H1 (cell line): ENCODE results near the gene TMEM135. TPM values are rescaled to one million over a fixed set of nuclear protein-coding genes. Genes with fewer than 3 reads are reported as not detected.

Experiments
- CTCF ChIA-PET: fragments of 300-600 bp; sonication (Branson Sonifier 250); formaldehyde crosslinking; loops from one replicate; lab custom pipeline; 2021; ENCODE audit not compliant: partially characterized antibody; lab: Charles Lee
- POLR2A ChIA-PET: fragments of 300-600 bp; sonication (Branson Sonifier 250); formaldehyde crosslinking; loops from one replicate; lab custom pipeline; 2021; ENCODE audit warnings: inconsistent platforms; ENCODE audit not compliant: partially characterized antibody; lab: Charles Lee
- DNase-seq, 2 experiments: peaks; one replicate each; pipeline versions ENCODE4 v3.0.0 to v3.0.0-alpha.2; 2010 to 2022; ENCODE audit warnings: low spot score in 2 of 2, low read depth in 1 of 2, mixed read lengths in 1 of 2
- FAIRE-seq: peaks from 2 replicates; lab custom pipeline; 2011; peaks lifted over from hg19 to GRCh38; lab: Jason Lieb, UNC
- H2AFZ ChIP-seq: 2 replicates; pipeline ENCODE4 v1.8.1; 2012; ENCODE audit warnings: low read length, inconsistent platforms
- H2AK5ac ChIP-seq: 2 replicates; pipeline ENCODE4 v1.6.1; 2013; ENCODE audit warnings: low read depth, low read length
- H2BK120ac ChIP-seq: replicated peaks from 2 replicates; pipeline ENCODE3; 2013; ENCODE audit warnings: low read depth, low read length, inconsistent platforms
- H2BK12ac ChIP-seq: 2 replicates; pipeline ENCODE4 v1.6.1; 2013; ENCODE audit warnings: low read depth, low read length
- H2BK15ac ChIP-seq: 2 replicates; pipeline ENCODE4 v1.6.1; 2013; ENCODE audit warnings: low read length
- H2BK20ac ChIP-seq: 2 replicates; pipeline ENCODE4 v1.6.1; 2013; ENCODE audit warnings: low read length
- H2BK5ac ChIP-seq: 2 replicates; pipeline ENCODE4 v1.6.1; 2013; ENCODE audit warnings: low read depth, low read length
- H3K14ac ChIP-seq: 2 replicates; pipeline ENCODE4 v1.6.1; 2013; ENCODE audit warnings: inconsistent platforms; ENCODE audit not compliant: insufficient read length
- H3K18ac ChIP-seq: 2 replicates; pipeline ENCODE4 v1.6.1; 2013; ENCODE audit warnings: low read length; ENCODE audit errors: extremely low read depth
- H3K23ac ChIP-seq: 2 replicates; pipeline ENCODE4 v1.6.1; 2013; ENCODE audit warnings: inconsistent platforms; ENCODE audit not compliant: insufficient read length
- H3K23me2 ChIP-seq: 2 replicates; pipeline ENCODE4 v1.6.1; 2013; ENCODE audit warnings: low read depth, low read length
- H3K27ac ChIP-seq: 2 replicates; pipeline ENCODE4 v1.6.1; 2011; ENCODE audit warnings: low read depth, low read length, inconsistent platforms
- H3K27me3 ChIP-seq, 4 experiments: replicated peaks in 1 of 4; 1 replicate in 1 of 4; 2 replicates in 3 of 4; pipeline versions ENCODE4 v1.6.1 to v1.8.1; 2011 to 2013; ENCODE audit warnings: low read length in 3 of 4, mild to moderate bottlenecking in 3 of 4, inconsistent platforms in 2 of 4, mixed read lengths in 2 of 4, moderate library complexity in 1 of 4; ENCODE audit not compliant: control insufficient read depth in 3 of 4, insufficient read depth in 3 of 4; ENCODE audit errors: extremely low read depth in 1 of 4
- H3K36me3 ChIP-seq, 4 experiments: 2 replicates each; pipeline versions ENCODE4 v1.6.1 to v1.8.1; 2011 to 2013; ENCODE audit warnings: mild to moderate bottlenecking in 4 of 4, low read length in 3 of 4, moderate library complexity in 2 of 4, control low read depth in 1 of 4, inconsistent platforms in 1 of 4; ENCODE audit not compliant: insufficient read depth in 4 of 4, control insufficient read depth in 2 of 4
- H3K4ac ChIP-seq: replicated peaks from 2 replicates; pipeline ENCODE3; 2013; ENCODE audit warnings: low read length, low read depth, mixed read lengths, inconsistent platforms; ENCODE audit not compliant: insufficient read length
- H3K4me1 ChIP-seq, 4 experiments: replicated peaks in 1 of 4; 1 replicate in 1 of 4; 2 replicates in 3 of 4; pipeline versions ENCODE4 v1.6.1 to v1.8.1; 2011 to 2013; ENCODE audit warnings: low read length in 3 of 4, inconsistent platforms in 2 of 4, mixed read lengths in 1 of 4; ENCODE audit not compliant: insufficient read depth in 4 of 4, control insufficient read depth in 3 of 4
- H3K4me2 ChIP-seq, 2 experiments: 2 replicates each; pipeline versions ENCODE4 v1.6.1 to v1.8.1; 2011 to 2013; ENCODE audit warnings: low read depth in 2 of 2, low read length in 2 of 2, control low read depth in 1 of 2, inconsistent platforms in 1 of 2, mild to moderate bottlenecking in 1 of 2; ENCODE audit not compliant: insufficient read depth in 1 of 2
- H3K4me3 ChIP-seq, 4 experiments: fragments of 200-600, 300-600 bp in 1 of 4; sonication (generic), shearing (Covaris generic), sonication (Bioruptor Twin) in 1 of 4; 2 replicates each; pipeline versions ENCODE4 v1.5.1 to v1.8.1; 2011 to 2016; ENCODE audit warnings: low read length in 4 of 4, low read depth in 3 of 4, control low read depth in 2 of 4, inconsistent platforms in 2 of 4, mild to moderate bottlenecking in 2 of 4, mixed read lengths in 1 of 4, moderate library complexity in 1 of 4; ENCODE audit not compliant: insufficient read depth in 2 of 4; ENCODE audit errors: extremely low read depth in 1 of 4
- H3K56ac ChIP-seq: replicated peaks from 2 replicates; pipeline ENCODE3; 2013; ENCODE audit warnings: low read depth, mild to moderate bottlenecking, mixed read lengths, low read length, inconsistent platforms; ENCODE audit not compliant: insufficient read length
- H3K79me1 ChIP-seq: 2 replicates; pipeline ENCODE4 v1.6.1; 2013; ENCODE audit warnings: low read depth, low read length, control low read depth
- H3K79me2 ChIP-seq, 2 experiments: 2 replicates each; pipeline versions ENCODE4 v1.6.1 to v1.8.1; 2012 to 2013; ENCODE audit warnings: low read length in 2 of 2, mild to moderate bottlenecking in 2 of 2, inconsistent platforms in 1 of 2; ENCODE audit not compliant: insufficient read depth in 2 of 2, control insufficient read depth in 1 of 2
- H3K9ac ChIP-seq, 4 experiments: replicated peaks in 1 of 4; 1 replicate in 1 of 4; 2 replicates in 3 of 4; pipeline versions ENCODE4 v1.6.1 to v1.8.1; 2011 to 2013; ENCODE audit warnings: low read depth in 3 of 4, low read length in 3 of 4, control low read depth in 2 of 4, mild to moderate bottlenecking in 2 of 4, moderate library complexity in 2 of 4, inconsistent platforms in 1 of 4; ENCODE audit errors: extremely low read depth in 1 of 4
- H3K9me3 ChIP-seq, 2 experiments: 2 replicates each; pipeline versions ENCODE4 v1.6.1 to v1.8.1; 2012 to 2013; ENCODE audit warnings: mild to moderate bottlenecking in 2 of 2, moderate library complexity in 2 of 2, control low read depth in 1 of 2, inconsistent platforms in 1 of 2, low read depth in 1 of 2, low read length in 1 of 2, mixed read lengths in 1 of 2; ENCODE audit not compliant: insufficient read depth in 2 of 2
- H4K20me1 ChIP-seq, 2 experiments: replicated peaks in 1 of 2; 2 replicates each; pipeline versions ENCODE3 to v1.8.1; 2011 to 2013; ENCODE audit warnings: inconsistent platforms in 2 of 2, low read length in 2 of 2, mild to moderate bottlenecking in 1 of 2; ENCODE audit not compliant: insufficient read depth in 2 of 2, control insufficient read depth in 1 of 2
- H4K5ac ChIP-seq: 2 replicates; pipeline ENCODE4 v1.6.1; 2013; ENCODE audit warnings: low read length, low read depth, mixed read lengths, inconsistent platforms; ENCODE audit not compliant: insufficient read length
- H4K8ac ChIP-seq: 2 replicates; pipeline ENCODE4 v1.8.0; 2013; ENCODE audit warnings: mild to moderate bottlenecking, moderate library complexity, low read length, inconsistent platforms; ENCODE audit not compliant: insufficient read depth; ENCODE audit errors: extremely low read depth
- H4K91ac ChIP-seq: replicated peaks from 2 replicates; pipeline ENCODE3; 2013; ENCODE audit warnings: low read length, mixed read lengths, inconsistent platforms; ENCODE audit not compliant: insufficient read length
- ASH2L ChIP-seq: fragments of 200-600, 300-600 bp; sonication (generic); IDR thresholded peaks from one replicate; pipeline ENCODE4 v1.7.1; 2017; ENCODE audit warnings: low read length
- ATF2 ChIP-seq: IDR thresholded peaks from 2 replicates; pipeline ENCODE4 v1.6.1; 2012; ENCODE audit warnings: low read length, inconsistent platforms
- CBX5 ChIP-seq: fragments of 300-800, 300-1000 bp; sonication (generic); IDR thresholded peaks from 2 replicates; pipeline ENCODE4 v1.7.1; 2016; ENCODE audit warnings: antibody characterized with exemption, low read length, low read depth
- CBX8 ChIP-seq: fragments of 300-800, 300-1000 bp; sonication (generic); IDR thresholded peaks from 2 replicates; pipeline ENCODE4 v1.7.1; 2016; ENCODE audit warnings: low read depth, low read length, borderline replicate concordance
- GTF2F1 ChIP-seq: IDR thresholded peaks from 2 replicates; pipeline ENCODE4 v1.6.1; 2012; ENCODE audit warnings: low read depth, low read length, improper control_type of control experiment, borderline replicate concordance
- POLR2AphosphoS5 ChIP-seq: IDR thresholded peaks from 2 replicates; pipeline ENCODE4 v1.6.1; 2011; ENCODE audit warnings: low read depth, low read length
- POU5F1 ChIP-seq: IDR thresholded peaks from 2 replicates; pipeline ENCODE4 v1.6.1; 2011; ENCODE audit warnings: low read depth, mild to moderate bottlenecking, low read length, moderate library complexity
- RXRA ChIP-seq: IDR thresholded peaks from 2 replicates; pipeline ENCODE4 v1.6.1; 2011; ENCODE audit warnings: low read depth, mild to moderate bottlenecking, low read length, moderate library complexity; ENCODE audit not compliant: insufficient read depth
- SIN3A ChIP-seq, 2 experiments: IDR thresholded peaks in 1 of 2; conservative IDR thresholded peaks in 1 of 2; 2 replicates each; pipeline ENCODE4 v1.6.1; 2011 to 2012; ENCODE audit warnings: low read length in 2 of 2, improper control_type of control experiment in 1 of 2, low read depth in 1 of 2, mild to moderate bottlenecking in 1 of 2
- SIRT6 ChIP-seq: IDR thresholded peaks from one replicate; pipeline ENCODE4 v1.7.1; 2012; ENCODE audit warnings: low read length, inconsistent platforms
- SP2 ChIP-seq: IDR thresholded peaks from 2 replicates; pipeline ENCODE4 v1.6.1; 2012; ENCODE audit warnings: mild to moderate bottlenecking, low read length, inconsistent platforms
- TAF1 ChIP-seq: IDR thresholded peaks from 2 replicates; pipeline ENCODE4 v1.6.1; 2011; ENCODE audit warnings: mild to moderate bottlenecking, low read depth, low read length
- ZNF274 ChIP-seq: IDR thresholded peaks from 2 replicates; pipeline ENCODE4 v1.7.0; 2012; ENCODE audit warnings: low read length, borderline replicate concordance; ENCODE audit errors: extremely low read depth
- WGBS, 2 experiments: shearing (Covaris generic) in 1 of 2; methylation state at CpG; one replicate each; pipeline versions ENCODE4 v1.1.6 to v1.1.7; 2013 to 2015; ENCODE audit warnings: low lambda C conversion rate in 2 of 2, mixed read lengths in 2 of 2, inconsistent platforms in 1 of 2, low coverage in 1 of 2, missing lambda C conversion rate in 1 of 2; ENCODE audit not compliant: insufficient replicate concordance in 2 of 2, insufficient coverage in 1 of 2, insufficient read length in 1 of 2; ENCODE audit errors: extremely low coverage in 1 of 2, missing lambda C conversion rate in 1 of 2; 5-methylcytosine and 5-hydroxymethylcytosine counted together
- polyA plus RNA-seq, 7 experiments: library from polyadenylated mRNA; depleted of rRNA in 3 of 7; stranded (reverse) in 5 of 7; unstranded in 2 of 7; fragments of >200 nt in 5 of 7; fragments of 200-250 nt in 2 of 7; gene quantifications; 1 replicate in 5 of 7; 2 replicates in 1 of 7; 4 replicates in 1 of 7; pipeline versions ENCODE4 v1.2.1 to v1.2.3, GENCODE V29; 2011 to 2013; ENCODE audit warnings: missing spikeins in 2 of 7, mixed read lengths in 2 of 7
- total RNA-seq: library from RNA; stranded (reverse); fragmentation: NEBNext Ultra II Directional; extraction: Animal tissue kit (Norgen Biotek cat#: 25700); gene quantifications from 2 replicates; pipeline ENCODE4 v1.2.1, GENCODE V29; 2021

The TMEM135 gene
- total and polyA plus RNA-seq, 2 of the 8 experiments (the other 6 are each of a cell fraction or from before 2014, with no cell fraction given) = 9.3 to 31.3 TPM

- Histone ChIP-seq H4K8ac (no peak overlapping the region), H3K4me1 (no peaks in the 10 kb centered on the region), H3K27me3 (no peaks in the 10 kb centered on the region), H3K4me2 (no peak overlapping the region), H3K23me2 (no peaks in the 10 kb centered on the region), H4K5ac (no peak overlapping the region), H3K4ac (no peak overlapping the region), H2BK12ac (no peak overlapping the region), H3K18ac (no peak overlapping the region), H2BK20ac (no peak overlapping the region), H2BK120ac (no peak overlapping the region), H3K14ac (no peak overlapping the region), H3K36me3 (peaks cover 0 to 4% (median 0%) of the 10 kb centered on the region in 4 experiments; a peak in 3 of 8 replicates), H3K27ac (no peak overlapping the region), H3K56ac (no peak overlapping the region), H3K23ac (no peak overlapping the region), H2AFZ (no peak overlapping the region), H2BK15ac (no peak overlapping the region), H2BK5ac (no peak overlapping the region), H3K4me3 (no peak overlapping the region), H3K79me1 (no peaks in the 10 kb centered on the region), H2AK5ac (no peak overlapping the region), H3K9me3 (no peaks in the 10 kb centered on the region), H3K79me2 (no peaks in the 10 kb centered on the region), H4K91ac (no peak overlapping the region), H3K9ac (no peak overlapping the region), H4K20me1 (no peaks in the 10 kb centered on the region)
- DNase-seq (no peak), FAIRE-seq (no peak)
- 80% methylated on average over 5 of the region's 5 CpGs; no CpG with 5 or more reads in 1 of the 2 experiments for WGBS, 2 experiments
- POLR2A ChIA-PET = interaction anchor here (0.5 kb wide), 1 partner anchor 989 kb away, joined by 3 read pairs; no protein-coding TSS in a partner anchor
- CTCF ChIA-PET = interaction anchor here (0.7 to 1.3 kb wide), 3 partner anchors 8 to 453 kb away, joined by 3 to 5 read pairs (median 4); no protein-coding TSS in a partner anchor
- no peak for TF ChIP-seq TAF1
- TF ChIP-seq POU5F1 = no peak
- no peak for TF ChIP-seq GTF2F1
- TF ChIP-seq SIN3A (conservative IDR thresholded peaks at IDR 0.05 in 1 of 2, IDR thresholded peaks at IDR 0.05 in 1 of 2; ENCODE audit: low read depth in 1 of 2, low read length in 2 of 2) = no peak
- no peak for TF ChIP-seq RXRA
- no peak for TF ChIP-seq CBX8
- TF ChIP-seq SP2 = no peak
- TF ChIP-seq ATF2 = no peak
- no peak for TF ChIP-seq ASH2L
- TF ChIP-seq SIRT6 = no peak
- TF ChIP-seq POLR2AphosphoS5 = no peak
- TF ChIP-seq ZNF274 = no peak
- TF ChIP-seq CBX5 = no peak
Observed at GRCh38 chr11:87323899-87324298, 286.2 kb downstream of the TMEM135 start.
